HG02852 (cell line): ENCODE data around the gene TMEM42.

Experiments
- ATAC-seq: cut with Tn5 transposase; IDR thresholded peaks from one replicate; pipeline ENCODE4 v1.9.1; 2021; ENCODE audit warnings: mild to moderate bottlenecking, moderate library complexity; ENCODE audit not compliant: unreplicated experiment

TMEM42 gene

GRCh38 chr3:44906997-44907396, 45.3 kb downstream of the TMEM42 start:
- no peak for ATAC-seq

GRCh38 chr3:44907612-44908011, 45.9 kb downstream of the TMEM42 start:
- ATAC-seq: no peak

- no peak for ATAC-seq
Measured at GRCh38 chr3:44909063-44909462, 47.4 kb downstream of the TMEM42 start.

GRCh38 chr3:44910693-44911092, 49.0 kb downstream of the TMEM42 start:
- no peak for ATAC-seq

- ATAC-seq: no peak
Measured at GRCh38 chr3:44913868-44914468, 52.3 kb downstream of the TMEM42 start.

- ATAC-seq: no peak
Measured at GRCh38 chr3:44914936-44915335, 53.2 kb downstream of the TMEM42 start.
